ENCODE measurements around the gene TSPAN31. TPM values are rescaled to one million over a fixed set of nuclear protein-coding genes. Genes with fewer than 3 reads are reported as not detected.

Gene TSPAN31
- total RNA-seq, 2 experiments from 2014 or later: 8.6 to 10.6 TPM

DNA sequence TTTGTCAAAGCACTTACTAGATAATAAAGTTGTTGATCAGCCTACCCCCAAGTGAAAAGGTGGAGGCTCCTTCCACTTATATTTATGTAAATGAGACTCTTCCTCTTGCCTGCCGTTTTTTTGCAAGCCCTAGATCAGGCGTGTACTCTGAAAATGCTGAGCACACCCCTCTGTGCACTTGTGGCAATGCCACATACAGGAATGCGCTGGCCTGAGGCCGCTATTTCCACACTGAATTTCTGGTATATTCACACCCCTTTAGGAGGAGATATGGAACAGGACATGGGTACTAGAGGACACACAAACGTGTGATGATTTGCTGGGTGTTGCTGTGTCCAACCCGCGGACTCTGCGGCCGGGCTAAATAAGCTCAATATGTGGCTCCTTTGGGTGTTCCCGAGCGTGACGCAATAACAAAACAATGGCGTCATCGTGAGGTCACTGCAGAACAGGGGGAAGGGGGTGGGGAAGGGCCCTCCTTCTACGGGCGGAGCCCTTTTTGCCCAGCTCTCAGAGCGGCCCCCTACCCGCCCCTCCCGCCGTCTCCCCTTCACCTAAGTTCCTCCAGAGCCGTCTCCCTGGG lies 554 bp upstream of the TSPAN31 start:
- POLR2A ChIA-PET: interaction anchor here (0.5 to 1.0 kb wide), 4 partner anchors 12 to 198 kb away, joined by 3 to 6 read pairs (median 3); partner anchors contain the start of gene DCTN2
- CTCF ChIA-PET: interaction anchor here (1.1 to 1.2 kb wide), 4 partner anchors 12 to 155 kb away, joined by 3 to 5 read pairs (median 4); partner anchors contain the start of gene TSFM

DNA sequence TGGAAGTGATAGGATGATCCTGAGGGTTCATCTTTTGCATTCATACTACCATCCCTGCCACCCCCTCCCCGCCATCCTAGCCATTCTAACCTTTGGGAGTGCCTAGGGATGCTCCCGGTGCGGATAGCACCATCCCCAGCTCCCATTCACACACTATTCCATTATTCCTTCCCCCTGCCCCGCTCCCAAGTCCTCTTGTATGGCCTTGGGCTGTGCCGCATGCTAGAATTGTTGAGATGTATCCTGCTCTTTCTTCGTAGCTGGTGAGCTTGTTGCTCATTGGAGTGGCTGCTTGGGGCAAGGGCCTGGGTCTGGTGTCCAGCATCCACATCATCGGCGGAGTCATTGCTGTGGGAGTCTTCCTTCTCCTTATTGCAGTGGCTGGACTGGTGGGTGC lies 644 bp downstream of the TSPAN31 start:
- ChIA-PET CTCF (interaction anchor here (1.1 to 1.2 kb wide), 2 partner anchors 14 to 37 kb away, joined by 3 read pairs; partner anchors contain the start of gene TSFM), POLR2A (interaction anchor here (1.0 kb wide), 1 partner anchor 11 kb away, joined by 3 read pairs; no protein-coding TSS in a partner anchor)

DNA sequence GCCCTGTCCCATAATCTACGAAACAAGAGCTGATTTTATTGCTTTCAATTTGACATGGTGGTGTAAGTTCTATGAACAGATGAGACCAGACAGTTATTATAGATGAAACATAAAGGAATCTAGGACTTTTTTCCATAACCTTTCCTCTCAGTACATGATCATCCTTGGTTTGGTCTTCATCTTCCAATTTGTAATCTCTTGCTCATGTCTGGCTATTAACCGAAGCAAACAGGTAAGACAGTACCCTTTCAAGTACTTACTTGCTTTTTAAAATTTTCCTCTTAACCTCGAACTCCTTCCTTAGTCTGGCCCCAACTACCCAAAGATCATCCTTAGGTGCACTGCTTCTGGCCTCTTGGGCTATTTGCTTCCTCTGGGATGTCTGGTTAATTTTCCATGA lies 1.2 kb downstream of the TSPAN31 start:
- CTCF ChIA-PET: no interaction called here
- POLR2A ChIA-PET: no interaction called here

DNA sequence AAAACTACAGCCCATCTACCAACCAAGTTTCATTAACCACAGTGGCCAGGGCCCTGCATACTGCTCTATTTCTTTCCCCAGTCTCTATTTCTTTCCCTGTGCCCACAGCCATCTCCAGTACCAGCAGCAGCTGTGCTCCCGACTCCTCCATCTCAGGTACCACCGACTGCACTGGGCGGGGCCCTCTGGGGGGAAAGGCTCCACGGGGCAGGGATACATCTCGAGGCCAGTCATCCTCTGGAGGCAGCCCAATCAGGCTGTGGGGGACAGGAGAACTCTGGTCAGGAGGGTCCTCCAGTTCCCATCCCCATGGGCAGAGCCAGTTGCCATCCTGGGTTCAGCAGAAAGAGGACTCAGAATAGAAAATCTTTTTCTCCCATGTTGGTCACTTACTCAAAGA lies 4.2 kb downstream of the TSPAN31 start:
- ChIA-PET CTCF (interaction anchor here (1.5 to 1.7 kb wide), 2 partner anchors 8 to 11 kb away, joined by 4 to 5 read pairs; no protein-coding TSS in a partner anchor), POLR2A (no interaction called here)

DNA sequence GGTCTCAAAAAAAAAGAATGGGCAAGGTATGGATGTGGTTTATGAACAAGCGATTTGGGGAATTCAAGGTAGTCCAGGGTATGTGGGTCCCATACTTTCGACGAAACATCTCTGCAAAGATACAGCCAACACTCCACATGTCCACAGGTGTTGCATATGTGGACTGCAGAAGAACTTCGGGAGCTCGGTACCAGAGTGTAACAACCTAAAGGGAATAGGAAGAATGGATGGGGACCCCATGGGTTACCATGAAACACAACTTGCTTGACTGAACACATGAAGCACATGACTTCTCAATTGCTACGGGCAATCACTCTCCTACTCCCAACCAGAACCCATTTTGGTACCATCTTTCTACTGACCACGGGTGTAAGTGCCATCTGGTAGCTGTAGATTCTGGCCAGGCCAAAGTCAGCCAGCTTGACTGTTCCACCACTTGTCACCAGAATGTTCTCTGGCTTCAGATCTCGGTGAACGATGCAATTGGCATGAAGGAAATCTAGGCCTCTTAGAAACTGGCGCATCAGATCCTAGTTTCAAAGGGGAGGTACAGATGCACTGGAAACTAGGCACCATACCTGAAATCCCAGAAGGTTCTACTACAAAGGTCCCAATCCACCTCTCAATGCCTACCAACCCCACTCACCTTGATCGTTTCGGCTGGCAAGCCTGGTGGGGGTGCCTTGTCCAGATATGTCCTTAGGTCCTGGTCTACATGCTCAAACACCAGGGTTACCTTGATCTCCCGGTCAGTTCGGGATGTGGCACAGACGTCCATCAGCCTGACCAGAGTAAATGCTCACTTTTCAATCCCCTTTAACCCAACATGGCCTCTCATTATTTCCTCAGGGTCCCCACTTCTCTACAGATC lies 6.0 kb downstream of the TSPAN31 start:
- ChIA-PET CTCF (interaction anchor here (0.9 to 1.7 kb wide), 2 partner anchors 9 to 10 kb away, joined by 3 to 4 read pairs; no protein-coding TSS in a partner anchor), POLR2A (no interaction called here)

DNA sequence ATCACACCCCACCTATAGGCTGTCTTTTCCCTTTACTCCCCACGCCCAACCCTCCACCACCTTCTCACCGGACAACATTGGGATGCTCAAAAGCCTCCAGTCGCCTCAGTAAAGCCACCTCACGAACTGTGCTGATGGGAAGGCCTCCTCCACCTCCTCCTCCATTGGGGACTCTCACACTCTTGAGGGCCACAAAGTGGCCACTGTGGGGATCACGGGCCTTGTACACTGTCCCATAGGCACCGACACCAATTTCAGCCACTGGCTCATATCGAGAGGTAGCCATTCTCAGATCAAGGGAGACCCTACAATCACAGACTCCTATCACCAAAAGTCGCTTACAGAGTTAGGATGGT lies 6.6 kb downstream of the TSPAN31 start:
- POLR2A ChIA-PET: interaction anchor here (0.6 kb wide), 1 partner anchor 95 kb away, joined by 3 read pairs; the partner anchor contains the start of gene CTDSP2
- CTCF ChIA-PET: no interaction called here

DNA sequence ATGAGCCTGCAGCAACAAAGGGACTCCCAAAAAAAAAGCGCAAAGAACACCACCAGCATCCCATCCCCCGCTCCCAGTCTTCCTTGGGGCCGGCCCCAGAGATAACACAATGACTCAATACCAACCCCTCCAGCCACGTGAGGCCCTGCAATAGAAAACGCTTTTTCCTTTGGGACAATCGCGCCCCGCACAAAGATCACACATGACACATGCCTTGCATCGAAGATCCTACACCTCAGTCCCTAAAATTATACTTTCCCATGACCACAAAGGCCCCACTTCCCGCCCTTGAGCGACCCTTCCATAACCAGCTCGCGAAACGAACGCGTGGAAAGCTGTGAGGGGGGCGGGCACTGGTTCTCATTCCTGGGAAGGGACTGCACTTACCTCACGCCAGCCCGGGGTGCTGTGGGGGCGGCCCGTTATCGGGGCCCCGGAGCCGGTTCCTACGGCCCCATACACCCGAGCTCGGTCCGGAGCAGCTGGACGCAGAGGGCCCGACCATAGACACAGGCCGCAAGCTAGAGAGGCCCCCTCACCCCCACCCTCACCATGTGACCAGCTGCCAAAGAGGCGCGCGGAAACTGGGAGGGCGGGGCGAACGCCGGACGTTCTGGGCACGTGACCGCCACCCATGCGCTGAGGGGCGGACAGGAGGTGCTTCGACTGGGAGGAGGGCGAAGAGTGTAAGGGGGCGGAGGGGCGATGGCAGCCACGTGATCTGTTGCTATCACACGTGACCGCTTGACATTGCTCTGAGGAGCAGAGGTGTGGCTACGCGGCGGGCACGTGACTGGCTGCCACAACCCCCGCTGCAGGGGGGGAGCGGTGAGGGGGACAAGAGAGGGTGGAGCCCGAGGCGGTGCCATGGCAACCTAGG lies 7.2 kb downstream of the TSPAN31 start, which contains the start of gene CDK4:
CDK4 (minus strand) TSS at position 523 of the 880 bp plus-strand sequence. CDS start 593 bp downstream, outside the sequence.
- CTCF ChIA-PET: no interaction called here
- POLR2A ChIA-PET: interaction anchor here (0.6 kb wide), 1 partner anchor 95 kb away, joined by 3 read pairs; the partner anchor contains the start of gene CTDSP2

DNA sequence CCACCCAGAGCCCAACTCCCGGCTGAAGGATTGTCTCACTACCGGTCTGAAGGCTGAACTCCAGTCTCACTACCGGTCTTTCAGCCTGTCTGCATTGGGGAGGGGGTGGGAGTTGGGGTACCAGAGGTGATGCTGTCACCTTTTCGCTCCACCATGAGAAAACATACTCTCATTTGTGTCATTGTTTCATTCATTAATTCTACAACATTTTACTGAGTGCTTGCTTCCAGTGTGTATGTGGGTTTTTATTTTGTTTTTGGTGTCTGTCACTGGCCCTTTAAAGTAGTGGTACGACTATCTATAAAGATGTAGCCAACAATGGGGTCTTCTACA lies 7.8 kb downstream of the TSPAN31 start:
- ChIA-PET POLR2A (no interaction called here), CTCF (no interaction called here)

DNA sequence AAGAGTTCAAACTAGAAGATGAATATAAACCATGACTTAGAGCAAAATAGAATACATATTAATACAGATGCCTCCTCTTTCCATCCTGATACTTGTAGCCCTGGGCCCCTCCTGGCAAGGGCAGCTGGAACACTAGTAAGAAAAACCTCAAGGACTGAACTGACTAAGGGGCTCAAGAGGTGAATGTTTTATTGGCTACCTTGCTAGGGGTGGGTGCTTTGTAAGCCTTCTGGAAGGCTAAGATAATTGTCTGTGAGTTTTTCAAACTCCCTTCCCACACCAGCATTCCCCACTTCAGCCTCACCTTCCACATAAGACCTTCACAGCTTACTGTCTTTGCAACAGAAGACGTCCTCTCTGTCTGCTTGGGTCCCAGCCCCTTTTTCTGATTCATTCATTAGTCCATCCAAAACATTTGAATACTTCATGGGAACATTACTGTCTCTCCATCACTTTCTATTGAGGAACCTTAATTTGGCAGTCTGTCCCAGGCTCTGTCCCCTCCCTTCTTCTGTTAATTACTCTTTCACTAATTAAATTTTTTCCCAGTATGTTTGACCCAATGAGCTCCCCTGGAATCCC lies 9.0 kb downstream of the TSPAN31 start:
- POLR2A ChIA-PET: no interaction called here

DNA sequence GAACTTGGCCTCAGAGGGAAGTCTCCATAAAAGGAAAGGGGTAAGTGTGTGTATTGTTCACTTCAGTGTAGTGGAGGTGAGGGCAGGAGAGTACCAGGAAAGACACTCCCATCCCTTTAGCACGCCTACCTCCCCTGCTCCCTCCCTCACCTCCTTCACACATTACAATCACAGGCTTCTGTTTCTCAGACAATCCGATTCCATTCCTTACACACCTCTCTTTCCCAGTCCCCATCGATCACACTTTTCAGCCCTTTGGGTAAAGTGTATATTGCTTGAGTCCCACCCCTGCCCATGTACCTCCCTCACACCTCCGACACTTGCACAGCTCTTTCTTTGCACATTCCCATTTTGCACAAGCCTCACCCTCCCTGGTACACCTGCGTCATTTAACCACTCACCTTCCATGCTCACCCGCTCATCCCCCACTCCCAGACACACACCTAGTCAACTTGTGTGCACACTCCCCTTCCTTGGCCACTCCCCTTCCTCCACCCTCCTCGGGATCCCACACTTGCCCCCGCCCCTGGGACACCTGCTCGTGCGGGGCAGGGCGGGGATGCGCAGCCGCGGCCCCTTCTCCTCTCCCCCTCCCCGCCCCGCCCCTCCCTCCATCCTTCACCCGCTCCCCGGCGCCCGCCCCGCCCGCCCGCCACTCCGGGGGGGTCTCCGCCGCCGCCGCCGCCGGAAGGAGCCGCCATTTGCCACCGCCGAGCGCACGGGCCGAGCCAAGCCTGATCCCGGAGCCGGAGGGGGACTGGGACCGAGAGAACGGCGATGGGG lies 9.8 kb downstream of the TSPAN31 start, which contains the start of gene MARCHF9:
MARCHF9 (plus strand) TSS at position 693 of the 783 bp plus-strand sequence. CDS start 426 bp downstream, outside the sequence.
- POLR2A ChIA-PET: interaction anchor here (0.6 kb wide), 1 partner anchor 9 kb away, joined by 7 read pairs; no protein-coding TSS in a partner anchor

More for the DNA sequence above, 9.0 kb downstream of the TSPAN31 start:
- CTCF ChIA-PET: interaction anchor here (1.1 to 1.4 kb wide), 2 partner anchors 11 to 29 kb away, joined by 3 read pairs; partner anchors contain the start of gene TSFM

DNA sequence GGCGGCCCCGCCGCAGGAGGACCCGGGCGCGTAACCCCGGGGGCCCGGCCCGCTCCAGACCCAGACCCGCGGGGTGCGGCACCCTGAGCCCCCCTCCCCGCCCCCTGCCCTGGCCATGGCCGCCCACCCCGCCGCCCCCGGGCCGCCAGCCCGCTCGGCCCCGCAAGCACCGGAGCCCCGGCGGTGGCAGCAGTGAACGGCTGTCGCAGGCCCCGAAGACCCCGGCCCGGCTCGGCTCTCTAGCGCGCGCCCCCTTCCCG lies 10.3 kb downstream of the TSPAN31 start:
- CTCF ChIA-PET: interaction anchor here (1.4 kb wide), 1 partner anchor 10 kb away, joined by 3 read pairs; no protein-coding TSS in a partner anchor
- POLR2A ChIA-PET: interaction anchor here (0.6 kb wide), 1 partner anchor 8 kb away, joined by 7 read pairs; no protein-coding TSS in a partner anchor

More for the DNA sequence above, 9.8 kb downstream of the TSPAN31 start, which contains the start of gene MARCHF9:
- CTCF ChIA-PET: interaction anchor here (1.1 to 1.4 kb wide), 2 partner anchors 10 to 28 kb away, joined by 3 read pairs; partner anchors contain the start of gene TSFM

DNA sequence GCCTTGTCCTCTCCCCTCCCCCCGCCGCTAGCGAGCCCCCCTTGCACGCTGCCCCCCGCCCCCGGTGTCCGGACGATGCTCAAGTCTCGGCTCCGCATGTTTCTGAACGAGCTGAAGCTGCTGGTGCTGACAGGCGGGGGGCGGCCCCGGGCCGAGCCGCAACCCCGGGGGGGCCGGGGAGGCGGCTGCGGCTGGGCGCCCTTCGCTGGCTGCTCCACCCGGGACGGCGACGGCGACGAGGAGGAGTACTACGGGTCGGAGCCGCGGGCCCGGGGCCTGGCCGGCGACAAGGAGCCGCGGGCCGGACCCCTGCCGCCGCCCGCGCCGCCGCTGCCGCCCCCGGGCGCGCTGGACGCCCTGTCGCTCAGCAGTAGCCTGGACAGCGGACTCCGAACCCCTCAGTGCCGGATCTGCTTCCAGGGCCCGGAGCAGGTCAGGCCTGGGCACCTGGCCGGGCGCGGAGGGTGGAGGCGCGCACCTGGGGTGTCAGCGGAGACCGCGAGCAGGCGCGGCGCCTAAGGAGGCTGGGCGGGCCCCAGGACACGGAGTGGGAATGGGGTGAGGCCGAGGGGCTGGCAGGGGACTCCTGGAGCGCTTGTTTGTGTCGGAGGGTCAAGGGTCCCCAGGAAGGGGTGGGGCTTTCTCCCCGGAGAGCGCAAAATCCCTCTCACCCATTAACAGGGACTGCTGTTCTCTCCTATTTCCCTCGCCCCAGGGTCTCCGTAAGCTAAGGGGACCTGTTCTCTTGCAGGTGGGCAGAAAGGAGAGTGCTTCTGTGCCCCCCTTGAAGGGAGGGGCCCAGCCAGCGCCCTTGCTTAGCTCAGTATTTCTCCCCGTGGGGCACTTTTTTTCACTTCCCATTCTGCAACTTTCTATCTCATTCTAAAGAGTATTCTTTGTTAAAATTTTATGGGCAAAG lies 10.9 kb downstream of the TSPAN31 start:
- POLR2A ChIA-PET: interaction anchor here (0.6 to 1.8 kb wide), 4 partner anchors 8 to 17 kb away, joined by 3 to 7 read pairs (median 4); partner anchors contain the start of genes CYP27B1, EEF1AKMT3, METTL1 and TSPAN31
- CTCF ChIA-PET: interaction anchor here (0.9 to 2.5 kb wide), 12 partner anchors 7 to 150 kb away, joined by 3 to 28 read pairs (median 5); partner anchors contain the start of genes CYP27B1, EEF1AKMT3, METTL1 and TSFM

DNA sequence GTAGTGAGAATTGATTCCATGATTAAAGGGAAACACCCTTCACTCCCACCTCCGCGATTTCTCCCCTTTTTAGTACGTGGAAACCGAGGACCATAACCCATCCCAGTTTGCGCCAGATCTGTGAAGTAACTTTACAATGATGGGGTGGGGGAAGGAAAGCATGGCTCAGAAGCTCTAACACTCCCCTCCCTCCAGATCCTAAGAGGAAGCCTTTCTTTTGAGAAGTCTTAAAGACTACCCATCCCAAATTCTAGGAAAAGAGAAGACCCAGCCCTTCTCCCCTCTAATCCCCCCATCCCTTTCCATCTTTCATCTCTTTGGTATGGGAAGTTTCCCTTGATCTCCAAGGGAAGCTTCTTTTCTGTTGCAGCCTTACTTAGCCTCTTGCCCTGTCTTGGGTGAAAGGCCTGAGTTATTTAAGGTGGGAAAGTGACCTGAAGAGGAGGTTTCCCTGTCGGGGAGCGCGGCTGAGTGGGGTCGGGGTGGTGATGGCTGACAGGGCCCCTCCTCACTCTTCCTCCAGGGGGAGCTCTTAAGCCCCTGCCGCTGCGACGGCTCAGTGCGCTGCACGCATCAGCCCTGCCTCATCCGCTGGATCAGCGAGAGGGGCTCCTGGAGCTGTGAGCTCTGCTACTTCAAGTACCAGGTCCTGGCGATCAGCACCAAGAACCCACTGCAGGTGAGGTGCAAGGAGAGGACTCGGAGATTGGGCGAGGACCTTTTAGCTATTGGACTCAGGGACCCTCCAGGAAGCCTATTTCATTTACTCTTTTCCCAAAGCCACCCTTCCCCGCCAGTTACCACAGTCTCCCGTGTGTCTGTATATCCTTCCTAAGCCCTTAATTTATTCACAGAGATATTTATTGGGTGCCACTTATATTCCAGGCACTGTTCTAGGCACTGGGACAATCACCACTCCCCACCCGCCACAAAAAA lies 11.8 kb downstream of the TSPAN31 start:
- CTCF ChIA-PET: interaction anchor here (0.9 to 2.5 kb wide), 14 partner anchors 8 to 149 kb away, joined by 3 to 28 read pairs (median 5); partner anchors contain the start of genes CYP27B1, EEF1AKMT3, METTL1 and TSFM
- POLR2A ChIA-PET: interaction anchor here (1.0 to 1.8 kb wide), 3 partner anchors 10 to 16 kb away, joined by 3 to 6 read pairs (median 3); partner anchors contain the start of genes CYP27B1, EEF1AKMT3, METTL1 and TSPAN31

DNA sequence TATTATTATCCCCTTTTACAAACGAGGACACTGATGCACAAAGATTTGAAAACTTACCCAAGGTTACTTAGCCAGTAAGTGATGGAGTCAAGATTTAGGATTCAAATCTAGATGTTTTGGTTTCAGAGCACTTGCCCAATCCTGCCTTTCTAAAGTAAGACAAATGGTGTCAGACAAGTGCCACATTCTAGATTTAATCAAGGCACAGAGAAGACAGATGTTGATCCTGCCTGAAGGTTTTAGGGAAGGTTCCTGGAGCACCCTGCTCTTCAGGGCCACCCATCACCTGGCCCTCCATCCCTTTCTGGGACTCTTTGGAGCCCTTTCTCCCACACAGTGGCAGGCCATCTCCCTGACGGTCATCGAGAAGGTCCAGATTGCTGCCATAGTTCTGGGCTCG lies 12.9 kb downstream of the TSPAN31 start:
- POLR2A ChIA-PET: no interaction called here

More for the DNA sequence above, 12.9 kb downstream of the TSPAN31 start:
- CTCF ChIA-PET: interaction anchor here (2.5 kb wide), 1 partner anchor 10 kb away, joined by 28 read pairs; the partner anchor contains the start of gene CYP27B1
